Measurements from ENCODE around the gene USHBP1. TPM values are rescaled to one million over a fixed set of nuclear protein-coding genes. Genes with fewer than 3 reads are reported as not detected.

Gene USHBP1
- total and polyA plus RNA-seq, 2 of the 13 experiments (the other 11 are each of a cell fraction or from before 2014, with no cell fraction given) = 0.15 to 1.5 TPM

DNA sequence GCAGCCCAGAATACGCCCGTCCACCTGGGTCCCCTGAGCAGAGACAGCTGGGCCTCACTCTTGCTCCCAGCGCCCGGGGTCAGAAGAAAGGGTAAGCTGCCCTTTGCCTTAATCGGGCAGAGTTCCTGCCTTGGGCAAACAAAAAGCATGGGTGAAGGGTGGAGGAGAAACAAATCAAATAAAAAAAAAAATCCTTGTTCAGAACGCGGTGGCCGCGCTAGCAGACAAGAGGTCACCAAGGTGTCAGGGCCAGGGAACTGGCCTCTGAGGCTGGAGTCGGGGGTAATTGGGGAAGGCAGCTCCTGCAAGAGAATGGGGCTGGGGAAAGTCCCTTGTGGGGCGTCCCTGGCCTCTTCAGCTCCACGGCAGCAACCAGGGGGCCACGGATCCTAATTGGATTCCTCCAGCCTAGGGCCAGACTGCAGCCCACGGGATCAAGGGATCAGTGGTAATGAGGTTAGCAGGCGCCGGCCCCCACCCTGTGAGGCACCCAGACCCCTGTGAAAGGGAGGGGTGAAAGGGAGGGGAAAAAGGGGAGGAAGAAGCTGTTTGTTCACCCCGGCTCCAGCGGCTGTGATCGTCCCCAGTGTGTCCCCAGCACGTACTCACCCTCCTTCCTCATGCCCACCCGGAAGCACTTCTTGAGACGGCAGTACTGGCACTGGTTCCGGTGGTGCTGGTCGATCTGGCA lies 24.3 kb downstream of the USHBP1 start (continued):
- TF ChIP-seq NFAT5 (CRISPR knock-in tag; IDR thresholded peaks at IDR 0.05) (no peak), ZFP62 (CRISPR knock-in tag; IDR thresholded peaks at IDR 0.05) (no peak), GPN1 (CRISPR knock-in tag; IDR thresholded peaks at IDR 0.05; ENCODE audit: borderline replicate concordance) (no peak), ZNF543 (CRISPR knock-in tag; IDR thresholded peaks at IDR 0.05) (no peak), RXRB (CRISPR knock-in tag; IDR thresholded peaks at IDR 0.05; ENCODE audit: borderline replicate concordance) (peak; percentile 89), ZNF460 (CRISPR knock-in tag; IDR thresholded peaks at IDR 0.05; ENCODE audit: borderline replicate concordance) (no peak), NCOA2 (CRISPR knock-in tag; IDR thresholded peaks at IDR 0.05) (peak; percentile 43; the same call in 1 of the 2 replicates), TBX2 (CRISPR knock-in tag; IDR thresholded peaks at IDR 0.05; ENCODE audit: borderline replicate concordance) (peak; percentile 43; the same call in 1 of the 2 replicates), IRF2 (CRISPR knock-in tag; IDR thresholded peaks at IDR 0.05) (no peak), BCL6 (CRISPR knock-in tag; IDR thresholded peaks at IDR 0.05) (peak; percentile 75), KLF12 (CRISPR knock-in tag; IDR thresholded peaks at IDR 0.05; ENCODE audit: borderline replicate concordance) (no peak), SOX6 (IDR thresholded peaks at IDR 0.05) (no peak), SOX6 (CRISPR knock-in tag; IDR thresholded peaks at IDR 0.05) (peak; percentile 63; the same call in 1 of the 2 replicates), ZFP36L2 (CRISPR knock-in tag; IDR thresholded peaks at IDR 0.05) (no peak), DNMT1 (CRISPR knock-in tag; IDR thresholded peaks at IDR 0.05) (no peak), ZMYM4 (CRISPR knock-in tag; IDR thresholded peaks at IDR 0.05) (no peak), PAWR (CRISPR knock-in tag; IDR thresholded peaks at IDR 0.05; ENCODE audit: borderline replicate concordance) (no peak), ZFP41 (CRISPR knock-in tag; IDR thresholded peaks at IDR 0.05; ENCODE audit: borderline replicate concordance) (no peak)
- TF ChIP-seq, protein P1, sequence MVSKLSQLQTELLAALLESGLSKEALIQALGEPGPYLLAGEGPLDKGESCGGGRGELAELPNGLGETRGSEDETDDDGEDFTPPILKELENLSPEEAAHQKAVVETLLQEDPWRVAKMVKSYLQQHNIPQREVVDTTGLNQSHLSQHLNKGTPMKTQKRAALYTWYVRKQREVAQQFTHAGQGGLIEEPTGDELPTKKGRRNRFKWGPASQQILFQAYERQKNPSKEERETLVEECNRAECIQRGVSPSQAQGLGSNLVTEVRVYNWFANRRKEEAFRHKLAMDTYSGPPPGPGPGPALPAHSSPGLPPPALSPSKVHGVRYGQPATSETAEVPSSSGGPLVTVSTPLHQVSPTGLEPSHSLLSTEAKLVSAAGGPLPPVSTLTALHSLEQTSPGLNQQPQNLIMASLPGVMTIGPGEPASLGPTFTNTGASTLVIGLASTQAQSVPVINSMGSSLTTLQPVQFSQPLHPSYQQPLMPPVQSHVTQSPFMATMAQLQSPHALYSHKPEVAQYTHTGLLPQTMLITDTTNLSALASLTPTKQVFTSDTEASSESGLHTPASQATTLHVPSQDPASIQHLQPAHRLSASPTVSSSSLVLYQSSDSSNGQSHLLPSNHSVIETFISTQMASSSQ (IDR thresholded peaks at IDR 0.05; ENCODE audit: low read depth) = no peak
- TF ChIP-seq, protein P1 (CRISPR knock-in tag; IDR thresholded peaks at IDR 0.05; ENCODE audit: borderline replicate concordance) = no peak
- TF ChIP-seq, protein P2, sequence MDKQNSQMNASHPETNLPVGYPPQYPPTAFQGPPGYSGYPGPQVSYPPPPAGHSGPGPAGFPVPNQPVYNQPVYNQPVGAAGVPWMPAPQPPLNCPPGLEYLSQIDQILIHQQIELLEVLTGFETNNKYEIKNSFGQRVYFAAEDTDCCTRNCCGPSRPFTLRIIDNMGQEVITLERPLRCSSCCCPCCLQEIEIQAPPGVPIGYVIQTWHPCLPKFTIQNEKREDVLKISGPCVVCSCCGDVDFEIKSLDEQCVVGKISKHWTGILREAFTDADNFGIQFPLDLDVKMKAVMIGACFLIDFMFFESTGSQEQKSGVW (CRISPR knock-in tag; IDR thresholded peaks at IDR 0.05; ENCODE audit: borderline replicate concordance) = no peak

Data from HepG2 (cell line).